ENCODE measurements around the gene NPAS3.
A peak's percentile ranks its signal among the peaks of the same experiment; 100 is the strongest.

Gene NPAS3

GRCh38 chr14:33622496-33622895 lies 683.8 kb downstream of the NPAS3 start:
- no peak overlapping the region for H3K27ac ChIP-seq (ENCODE audit: low read length)
- H3K9ac ChIP-seq (ENCODE audit: low read length): no peak overlapping the region
- no peaks in the 10 kb centered on the region for H3K4me1 ChIP-seq (ENCODE audit: control insufficient read depth, low read depth, low read length)
- no peaks in the 10 kb centered on the region for H3K9me3 ChIP-seq (ENCODE audit: control insufficient read depth, low read depth, low read length)
- no peaks in the 10 kb centered on the region for H3K36me3 ChIP-seq (ENCODE audit: control insufficient read depth, low read depth, low read length)
- H3K4me3 ChIP-seq (ENCODE audit: low read length): no peak overlapping the region
- H3K27me3 ChIP-seq (ENCODE audit: control insufficient read depth, insufficient read depth, low read length): no peaks in the 10 kb centered on the region

- no peak overlapping the region for H3K4me3 ChIP-seq (ENCODE audit: low read length)
- H3K9ac ChIP-seq (ENCODE audit: low read length): no peak overlapping the region
- no peaks in the 10 kb centered on the region for H3K9me3 ChIP-seq (ENCODE audit: control insufficient read depth, low read depth, low read length)
- H3K36me3 ChIP-seq (ENCODE audit: control insufficient read depth, low read depth, low read length): no peaks in the 10 kb centered on the region
- peaks cover 12% of the 10 kb centered on the region for H3K4me1 ChIP-seq (ENCODE audit: control insufficient read depth, low read depth, low read length)
- no peak overlapping the region for H3K27ac ChIP-seq (ENCODE audit: low read length)
- no peaks in the 10 kb centered on the region for H3K27me3 ChIP-seq (ENCODE audit: control insufficient read depth, insufficient read depth, low read length)
These were observed 691.1 kb downstream of the NPAS3 start for GRCh38 chr14:33629792-33630191.

GRCh38 chr14:33631021-33631420 lies 692.3 kb downstream of the NPAS3 start:
- no peak overlapping the region for H3K4me3 ChIP-seq (ENCODE audit: low read length)
- no peaks in the 10 kb centered on the region for H3K9me3 ChIP-seq (ENCODE audit: control insufficient read depth, low read depth, low read length)
- H3K4me1 ChIP-seq (ENCODE audit: control insufficient read depth, low read depth, low read length): peaks cover 12% of the 10 kb centered on the region
- no peaks in the 10 kb centered on the region for H3K27me3 ChIP-seq (ENCODE audit: control insufficient read depth, insufficient read depth, low read length)
- H3K36me3 ChIP-seq (ENCODE audit: control insufficient read depth, low read depth, low read length): no peaks in the 10 kb centered on the region
- no peak overlapping the region for H3K9ac ChIP-seq (ENCODE audit: low read length)
- H3K27ac ChIP-seq (ENCODE audit: low read length): no peak overlapping the region

- Histone ChIP-seq H3K27ac (ENCODE audit: low read length) (no peak overlapping the region), H3K9ac (ENCODE audit: low read length) (no peak overlapping the region), H3K36me3 (ENCODE audit: control insufficient read depth, low read depth, low read length) (no peaks in the 10 kb centered on the region), H3K27me3 (ENCODE audit: control insufficient read depth, insufficient read depth, low read length) (no peaks in the 10 kb centered on the region), H3K4me3 (ENCODE audit: low read length) (no peak overlapping the region), H3K4me1 (ENCODE audit: control insufficient read depth, low read depth, low read length) (peaks cover 12% of the 10 kb centered on the region), H3K9me3 (ENCODE audit: control insufficient read depth, low read depth, low read length) (no peaks in the 10 kb centered on the region)
These were observed 692.8 kb downstream of the NPAS3 start for GRCh38 chr14:33631441-33631840.

- H3K27me3 ChIP-seq (ENCODE audit: control insufficient read depth, insufficient read depth, low read length): no peaks in the 10 kb centered on the region
- no peaks in the 10 kb centered on the region for H3K36me3 ChIP-seq (ENCODE audit: control insufficient read depth, low read depth, low read length)
- peaks cover 12% of the 10 kb centered on the region for H3K4me1 ChIP-seq (ENCODE audit: control insufficient read depth, low read depth, low read length)
- no peak overlapping the region for H3K9ac ChIP-seq (ENCODE audit: low read length)
- no peaks in the 10 kb centered on the region for H3K9me3 ChIP-seq (ENCODE audit: control insufficient read depth, low read depth, low read length)
- H3K27ac ChIP-seq (ENCODE audit: low read length): no peak overlapping the region
- H3K4me3 ChIP-seq (ENCODE audit: low read length): no peak overlapping the region
These were observed 696.0 kb downstream of the NPAS3 start for GRCh38 chr14:33634631-33635030.

GRCh38 chr14:33636716-33637115 lies 698.0 kb downstream of the NPAS3 start:
- Histone ChIP-seq H3K27me3 (ENCODE audit: control insufficient read depth, insufficient read depth, low read length) (no peaks in the 10 kb centered on the region), H3K4me1 (ENCODE audit: control insufficient read depth, low read depth, low read length) (peaks cover 11% of the 10 kb centered on the region)

GRCh38 chr14:33642080-33642479 lies 703.4 kb downstream of the NPAS3 start:
- no peaks in the 10 kb centered on the region for H3K9me3 ChIP-seq (ENCODE audit: control insufficient read depth, low read depth, low read length)
- no peaks in the 10 kb centered on the region for H3K36me3 ChIP-seq (ENCODE audit: control insufficient read depth, low read depth, low read length)
- peak overlapping the region; percentile 15 for H3K27ac ChIP-seq (ENCODE audit: low read length)

More at GRCh38 chr14:33636716-33637115, 698.0 kb downstream of the NPAS3 start:
- Histone ChIP-seq H3K4me3 (ENCODE audit: low read length) (no peak overlapping the region), H3K27ac (ENCODE audit: low read length) (no peak overlapping the region), H3K36me3 (ENCODE audit: control insufficient read depth, low read depth, low read length) (no peaks in the 10 kb centered on the region), H3K9me3 (ENCODE audit: control insufficient read depth, low read depth, low read length) (no peaks in the 10 kb centered on the region), H3K9ac (ENCODE audit: low read length) (no peak overlapping the region)

GRCh38 chr14:33642691-33643244 lies 704.1 kb downstream of the NPAS3 start:
- H3K9ac ChIP-seq (ENCODE audit: low read length): peak overlapping the region; percentile 55
- no peaks in the 10 kb centered on the region for H3K27me3 ChIP-seq (ENCODE audit: control insufficient read depth, insufficient read depth, low read length)
- peaks cover 31% of the 10 kb centered on the region for H3K4me1 ChIP-seq (ENCODE audit: control insufficient read depth, low read depth, low read length)
- peak overlapping the region; percentile 26 for H3K4me3 ChIP-seq (ENCODE audit: low read length)
- no peak overlapping the region for H3K27ac ChIP-seq (ENCODE audit: low read length)
- no peaks in the 10 kb centered on the region for H3K9me3 ChIP-seq (ENCODE audit: control insufficient read depth, low read depth, low read length)
- H3K36me3 ChIP-seq (ENCODE audit: control insufficient read depth, low read depth, low read length): no peaks in the 10 kb centered on the region

More at GRCh38 chr14:33642080-33642479, 703.4 kb downstream of the NPAS3 start:
- H3K4me3 ChIP-seq (ENCODE audit: low read length): peak overlapping the region; percentile 26
- peaks cover 31% of the 10 kb centered on the region for H3K4me1 ChIP-seq (ENCODE audit: control insufficient read depth, low read depth, low read length)
- H3K27me3 ChIP-seq (ENCODE audit: control insufficient read depth, insufficient read depth, low read length): no peaks in the 10 kb centered on the region
- H3K9ac ChIP-seq (ENCODE audit: low read length): peak overlapping the region; percentile 55

GRCh38 chr14:33643426-33644181 lies 704.9 kb downstream of the NPAS3 start:
- Histone ChIP-seq H3K9ac (ENCODE audit: low read length) (peak overlapping the region; percentile 7), H3K4me1 (ENCODE audit: control insufficient read depth, low read depth, low read length) (peaks cover 31% of the 10 kb centered on the region), H3K9me3 (ENCODE audit: control insufficient read depth, low read depth, low read length) (no peaks in the 10 kb centered on the region), H3K27ac (ENCODE audit: low read length) (no peak overlapping the region), H3K27me3 (ENCODE audit: control insufficient read depth, insufficient read depth, low read length) (no peaks in the 10 kb centered on the region), H3K36me3 (ENCODE audit: control insufficient read depth, low read depth, low read length) (no peaks in the 10 kb centered on the region), H3K4me3 (ENCODE audit: low read length) (no peak overlapping the region)

- H3K27me3 ChIP-seq (ENCODE audit: control insufficient read depth, insufficient read depth, low read length): no peaks in the 10 kb centered on the region
- H3K36me3 ChIP-seq (ENCODE audit: control insufficient read depth, low read depth, low read length): no peaks in the 10 kb centered on the region
- H3K9me3 ChIP-seq (ENCODE audit: control insufficient read depth, low read depth, low read length): no peaks in the 10 kb centered on the region
- H3K4me1 ChIP-seq (ENCODE audit: control insufficient read depth, low read depth, low read length): peaks cover 21% of the 10 kb centered on the region
- H3K27ac ChIP-seq (ENCODE audit: low read length): no peak overlapping the region
- H3K4me3 ChIP-seq (ENCODE audit: low read length): no peak overlapping the region
- no peak overlapping the region for H3K9ac ChIP-seq (ENCODE audit: low read length)
These were observed 708.1 kb downstream of the NPAS3 start for GRCh38 chr14:33646692-33647260.

- Histone ChIP-seq H3K36me3 (ENCODE audit: control insufficient read depth, low read depth, low read length) (no peaks in the 10 kb centered on the region), H3K9me3 (ENCODE audit: control insufficient read depth, low read depth, low read length) (no peaks in the 10 kb centered on the region), H3K4me3 (ENCODE audit: low read length) (no peak overlapping the region), H3K4me1 (ENCODE audit: control insufficient read depth, low read depth, low read length) (peaks cover 15% of the 10 kb centered on the region), H3K27ac (ENCODE audit: low read length) (no peak overlapping the region), H3K27me3 (ENCODE audit: control insufficient read depth, insufficient read depth, low read length) (no peaks in the 10 kb centered on the region), H3K9ac (ENCODE audit: low read length) (no peak overlapping the region)
These were observed 708.7 kb downstream of the NPAS3 start for GRCh38 chr14:33647385-33647786.

All from iPS-18a (cell line).